Nephron (organoid): ENCODE results near the gene IQGAP2.

Experiments used
- H3K27ac Mint-ChIP-seq, 3 experiments: 2 replicates each; pipeline ENCODE4 v1.8.0; 2020; ENCODE audit warnings: mixed read lengths in 3 of 3, mild to moderate bottlenecking in 2 of 3, moderate library complexity in 1 of 3
- H3K27me3 Mint-ChIP-seq: 2 replicates; pipeline ENCODE4 v1.8.0; 2021; ENCODE audit warnings: low read depth, mild to moderate bottlenecking, moderate library complexity, mixed read lengths
- H3K36me3 Mint-ChIP-seq: 2 replicates; pipeline ENCODE4 v1.8.0; 2020; ENCODE audit warnings: low read depth, mixed read lengths
- H3K4me1 Mint-ChIP-seq: 2 replicates; pipeline ENCODE4 v1.8.0; 2020; ENCODE audit warnings: mixed read lengths
- H3K4me3 Mint-ChIP-seq, 3 experiments: 2 replicates each; pipeline ENCODE4 v1.8.0; 2020; ENCODE audit warnings: mild to moderate bottlenecking in 3 of 3, mixed read lengths in 3 of 3, moderate library complexity in 2 of 3
- H3K9me3 Mint-ChIP-seq: 2 replicates; pipeline ENCODE4 v1.8.0; 2020; ENCODE audit warnings: mixed read lengths
- CTCF ChIP-seq, 3 experiments: fragments of 200-600 bp; sonication (generic); IDR thresholded peaks; one replicate each; pipeline ENCODE4 v1.5.0; 2021; ENCODE audit warnings: antibody characterized with exemption in 3 of 3; ENCODE audit not compliant: unreplicated experiment in 3 of 3

Gene IQGAP2

GRCh38 chr5:76716456-76717157 lies 313.5 kb downstream of the IQGAP2 start:
- TF ChIP-seq CTCF (IDR thresholded peaks at IDR 0.05; ENCODE audit: unreplicated experiment in 3 of 3): no peak
- H3K27me3 Mint-ChIP-seq: peaks cover 23% of the 10 kb centered on the region
- H3K4me3 Mint-ChIP-seq: peak overlapping the region; percentile 90 to 94 (median 91)
- no peaks in the 10 kb centered on the region for H3K9me3 Mint-ChIP-seq
- peaks cover 25% of the 10 kb centered on the region for H3K4me1 Mint-ChIP-seq
- H3K36me3 Mint-ChIP-seq: no peaks in the 10 kb centered on the region
- H3K27ac Mint-ChIP-seq: peak overlapping the region; percentile 25 to 80 (median 47)

- Mint-ChIP-seq H3K4me3 (peak overlapping the region; percentile 90 to 94 (median 91)), H3K9me3 (no peaks in the 10 kb centered on the region), H3K27me3 (peaks cover 23% of the 10 kb centered on the region), H3K27ac (peak overlapping the region; percentile 13 to 80 (median 47)), H3K36me3 (no peaks in the 10 kb centered on the region), H3K4me1 (peaks cover 25% of the 10 kb centered on the region)
- TF ChIP-seq CTCF (IDR thresholded peaks at IDR 0.05; ENCODE audit: unreplicated experiment in 3 of 3): no peak
Measured at GRCh38 chr5:76717222-76718083, 314.4 kb downstream of the IQGAP2 start.

- peaks cover 21% of the 10 kb centered on the region for H3K27me3 Mint-ChIP-seq
- peaks cover 3% of the 10 kb centered on the region for H3K36me3 Mint-ChIP-seq
- H3K4me1 Mint-ChIP-seq: peaks cover 25% of the 10 kb centered on the region
- no peak for TF ChIP-seq CTCF (IDR thresholded peaks at IDR 0.05; ENCODE audit: unreplicated experiment in 3 of 3)
- no peaks in the 10 kb centered on the region for H3K9me3 Mint-ChIP-seq
- peak overlapping the region; percentile 67 to 94 (median 91) for H3K4me3 Mint-ChIP-seq
- H3K27ac Mint-ChIP-seq: peak overlapping the region in 2 of 3 experiments; percentile 83
Measured at GRCh38 chr5:76718381-76718832, 315.3 kb downstream of the IQGAP2 start.

DNA sequence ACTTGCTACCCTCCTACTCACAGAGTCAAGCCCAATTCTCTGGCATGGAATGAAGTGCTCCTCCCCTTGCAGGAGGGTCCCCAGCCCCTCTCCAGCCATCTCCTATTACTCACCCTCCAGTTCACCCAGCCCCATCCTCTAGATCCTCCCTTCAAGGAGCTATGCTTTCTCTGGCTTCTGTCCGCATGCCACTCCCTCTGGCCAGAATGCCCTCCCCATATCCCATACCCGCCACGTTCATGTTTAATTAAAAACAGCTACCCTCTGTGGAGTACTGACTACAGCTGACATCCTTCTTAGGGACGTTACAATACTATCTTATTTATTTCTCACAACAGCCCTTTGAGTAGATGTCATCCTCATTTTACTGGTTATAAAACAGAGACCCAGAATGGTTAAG lies 315.8 kb downstream of the IQGAP2 start:
- no peak for TF ChIP-seq CTCF (IDR thresholded peaks at IDR 0.05; ENCODE audit: unreplicated experiment in 3 of 3)
- Mint-ChIP-seq H3K9me3 (no peaks in the 10 kb centered on the region), H3K4me1 (peaks cover 25% of the 10 kb centered on the region), H3K36me3 (peaks cover 7% of the 10 kb centered on the region), H3K27me3 (peaks cover 16% of the 10 kb centered on the region), H3K4me3 (peak overlapping the region; percentile 52 to 77 (median 67)), H3K27ac (peak overlapping the region in 2 of 3 experiments; percentile 83)

DNA sequence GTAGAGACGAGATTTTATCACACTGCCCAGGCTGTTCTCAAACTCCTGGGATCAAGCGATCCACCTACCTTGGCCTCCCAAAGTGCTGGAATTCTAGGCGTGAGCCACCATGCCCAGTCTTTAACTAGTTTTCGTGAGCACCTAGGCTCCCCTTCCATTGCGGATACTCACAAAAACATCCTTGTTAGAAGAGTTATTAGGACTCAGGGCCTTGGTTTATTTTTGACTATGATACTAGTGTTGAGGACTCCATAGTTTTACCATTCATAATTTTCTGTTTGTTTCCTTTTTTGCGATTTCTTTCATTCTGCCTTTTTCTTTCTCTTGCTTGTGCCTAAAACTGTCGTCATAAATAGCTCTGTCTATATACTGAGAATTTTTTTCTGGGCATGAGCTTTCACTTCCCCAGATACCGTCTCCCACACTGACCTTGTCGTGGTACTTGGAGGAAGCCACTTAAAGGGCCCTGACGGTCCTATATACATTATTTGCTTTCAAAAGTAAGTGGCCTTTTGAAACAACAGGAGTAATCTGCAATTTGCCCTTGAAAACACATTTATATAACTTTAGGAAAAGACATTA lies 318.0 kb downstream of the IQGAP2 start:
- H3K9me3 Mint-ChIP-seq: peaks cover 4% of the 10 kb centered on the region
- no peaks in the 10 kb centered on the region for H3K27me3 Mint-ChIP-seq
- no peak for TF ChIP-seq CTCF (IDR thresholded peaks at IDR 0.05; ENCODE audit: unreplicated experiment in 3 of 3)
- H3K4me1 Mint-ChIP-seq: peaks cover 25% of the 10 kb centered on the region
- peaks cover 23% of the 10 kb centered on the region for H3K36me3 Mint-ChIP-seq
- peak overlapping the region; percentile 4 to 38 (median 20) for H3K4me3 Mint-ChIP-seq
- H3K27ac Mint-ChIP-seq: peak overlapping the region; percentile 41 to 78 (median 45)
